Thyroid gland (tissue), 4 donors: Measurements from ENCODE around the gene PDGFB.

Source experiments
- POLR2A ChIP-seq, 2 donors: fragments of 450-650 bp; IDR thresholded peaks; one replicate each; pipeline ENCODE4 v1.6.1; 2017; ENCODE audit warnings: antibody characterized with exemption in 2 of 2, mild to moderate bottlenecking in 2 of 2, moderate library complexity in 1 of 2
- TF ChIP-seq, protein P1 (sequence below), 6 experiments: fragments of 200-600 bp in 3 of 6; fragments of 450-650 bp in 3 of 6; sonication (generic) in 3 of 6; IDR thresholded peaks; one replicate each; pipeline ENCODE4 v1.5.1; 2016 to 2019; ENCODE audit warnings: antibody characterized with exemption in 6 of 6, mild to moderate bottlenecking in 2 of 6, inconsistent platforms in 1 of 6, moderate library complexity in 1 of 6

DNA sequence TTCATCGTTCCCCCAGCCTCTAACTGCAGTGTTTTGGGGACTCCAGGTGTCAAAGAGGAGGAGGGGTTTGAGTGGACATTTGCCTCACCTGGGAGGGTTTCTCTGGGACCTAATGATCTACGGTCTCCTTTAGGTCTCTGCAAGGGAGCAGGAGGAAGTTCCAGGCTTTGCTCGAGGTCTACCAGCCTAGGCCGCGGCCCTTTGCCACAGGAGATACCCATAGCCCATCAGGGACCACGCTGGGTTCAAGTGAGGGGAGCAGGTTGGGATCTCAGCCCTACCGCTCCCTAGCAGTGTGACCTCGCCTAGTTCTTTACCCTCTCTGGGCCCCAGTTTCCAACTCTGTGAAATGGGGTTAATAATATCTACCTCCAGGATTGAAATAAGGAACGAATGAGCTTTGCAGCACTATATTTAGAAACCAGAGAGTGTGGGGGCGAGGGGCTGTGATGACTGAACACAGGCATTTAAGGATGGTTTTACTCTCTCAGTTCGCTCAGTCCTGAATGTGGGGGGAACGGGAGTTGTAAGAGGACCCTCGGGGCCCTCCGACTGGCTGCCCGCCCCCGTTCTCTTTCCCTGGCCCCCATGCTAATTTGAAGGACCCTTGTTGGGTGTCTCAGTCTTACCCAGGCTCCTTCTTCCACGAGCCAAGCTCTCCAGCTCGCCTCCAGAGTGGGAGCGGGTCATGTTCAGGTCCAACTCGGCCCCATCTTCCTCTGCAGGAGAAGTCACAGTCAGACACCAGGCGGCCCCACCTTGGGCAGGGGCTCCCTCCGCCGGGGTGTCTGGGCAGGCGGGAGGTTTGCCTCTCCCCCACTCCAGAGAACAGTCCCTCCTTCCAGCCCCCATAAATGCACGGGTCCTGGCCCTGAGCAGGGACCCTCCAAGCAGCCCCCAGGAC lies 11.7 kb downstream of the PDGFB start:
- TF ChIP-seq POLR2A (IDR thresholded peaks at IDR 0.05), result no peak
- TF ChIP-seq, protein P1, sequence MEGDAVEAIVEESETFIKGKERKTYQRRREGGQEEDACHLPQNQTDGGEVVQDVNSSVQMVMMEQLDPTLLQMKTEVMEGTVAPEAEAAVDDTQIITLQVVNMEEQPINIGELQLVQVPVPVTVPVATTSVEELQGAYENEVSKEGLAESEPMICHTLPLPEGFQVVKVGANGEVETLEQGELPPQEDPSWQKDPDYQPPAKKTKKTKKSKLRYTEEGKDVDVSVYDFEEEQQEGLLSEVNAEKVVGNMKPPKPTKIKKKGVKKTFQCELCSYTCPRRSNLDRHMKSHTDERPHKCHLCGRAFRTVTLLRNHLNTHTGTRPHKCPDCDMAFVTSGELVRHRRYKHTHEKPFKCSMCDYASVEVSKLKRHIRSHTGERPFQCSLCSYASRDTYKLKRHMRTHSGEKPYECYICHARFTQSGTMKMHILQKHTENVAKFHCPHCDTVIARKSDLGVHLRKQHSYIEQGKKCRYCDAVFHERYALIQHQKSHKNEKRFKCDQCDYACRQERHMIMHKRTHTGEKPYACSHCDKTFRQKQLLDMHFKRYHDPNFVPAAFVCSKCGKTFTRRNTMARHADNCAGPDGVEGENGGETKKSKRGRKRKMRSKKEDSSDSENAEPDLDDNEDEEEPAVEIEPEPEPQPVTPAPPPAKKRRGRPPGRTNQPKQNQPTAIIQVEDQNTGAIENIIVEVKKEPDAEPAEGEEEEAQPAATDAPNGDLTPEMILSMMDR (IDR thresholded peaks at IDR 0.05), result no peak
